ENCODE results near the gene TMEM271.

- TF ChIP-seq CTCF (conservative IDR thresholded peaks at IDR 0.05 in 1 of 2, IDR thresholded peaks at IDR 0.05 in 1 of 2; ENCODE audit: low read depth in 1 of 2, low read length in 2 of 2) = no peak
- TF ChIP-seq EZH2 (IDR thresholded peaks at IDR 0.05; ENCODE audit: low read length, missing control alignments) = no peak
These were observed 46.2 kb upstream of the TMEM271 start for GRCh38 chr4:622071-622995.
